ENCODE results near the gene HOXB3.

The HOXB3 gene

DNA sequence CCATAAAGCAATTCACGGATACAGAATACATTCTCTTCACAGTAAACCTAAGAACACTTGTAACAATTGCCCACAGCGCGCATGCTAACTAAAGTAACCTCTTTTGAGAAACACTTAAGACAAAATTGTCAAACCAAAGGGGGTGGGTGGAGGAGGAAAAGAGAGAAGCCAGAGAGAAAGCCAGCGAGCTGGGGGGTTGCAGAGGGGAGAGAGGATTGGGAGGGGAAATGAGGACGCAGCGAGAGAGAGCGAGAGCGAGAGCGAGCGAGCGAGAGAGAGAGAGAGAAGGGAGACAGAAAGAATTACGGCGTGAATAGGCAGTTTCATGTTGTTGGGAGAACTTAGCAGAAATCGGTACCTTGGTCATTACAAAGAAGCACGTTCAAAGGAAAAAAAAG lies 22.4 kb upstream of the HOXB3 start:
- Histone ChIP-seq H2AFZ (ENCODE audit: low read length) (no peak overlapping the region), H3K9ac (ENCODE audit: low read length) (no peak overlapping the region), H3F3A (ENCODE audit: insufficient read depth, low read length) (no peaks in the 10 kb centered on the region), H3K9me2 (ENCODE audit: low read depth, low read length) (no peaks in the 10 kb centered on the region), H3K27me3 (ENCODE audit: insufficient read depth, low read length) (no peaks in the 10 kb centered on the region), H3K36me3 (ENCODE audit: insufficient read depth, low read length) (no peaks in the 10 kb centered on the region), H3K4me3 (ENCODE audit: low read depth, low read length, poor library complexity, severe bottlenecking) (no peak overlapping the region), H4K20me1 (ENCODE audit: insufficient read depth, low read length) (no peaks in the 10 kb centered on the region), H3K79me2 (ENCODE audit: insufficient read depth, low read length) (no peaks in the 10 kb centered on the region), H3K9me3 (ENCODE audit: low read length) (no peaks in the 10 kb centered on the region), H3K4me1 (ENCODE audit: insufficient read depth, low read length, severe bottlenecking) (peaks cover 3% of the 10 kb centered on the region), H3K4me2 (ENCODE audit: low read length) (no peak overlapping the region), H3K27ac (ENCODE audit: low read depth, low read length, poor library complexity, severe bottlenecking) (no peak overlapping the region)
- TF ChIP-seq EZH2 (IDR thresholded peaks at IDR 0.05; ENCODE audit: borderline replicate concordance, low read length), result no peak
- TF ChIP-seq, protein P1, sequence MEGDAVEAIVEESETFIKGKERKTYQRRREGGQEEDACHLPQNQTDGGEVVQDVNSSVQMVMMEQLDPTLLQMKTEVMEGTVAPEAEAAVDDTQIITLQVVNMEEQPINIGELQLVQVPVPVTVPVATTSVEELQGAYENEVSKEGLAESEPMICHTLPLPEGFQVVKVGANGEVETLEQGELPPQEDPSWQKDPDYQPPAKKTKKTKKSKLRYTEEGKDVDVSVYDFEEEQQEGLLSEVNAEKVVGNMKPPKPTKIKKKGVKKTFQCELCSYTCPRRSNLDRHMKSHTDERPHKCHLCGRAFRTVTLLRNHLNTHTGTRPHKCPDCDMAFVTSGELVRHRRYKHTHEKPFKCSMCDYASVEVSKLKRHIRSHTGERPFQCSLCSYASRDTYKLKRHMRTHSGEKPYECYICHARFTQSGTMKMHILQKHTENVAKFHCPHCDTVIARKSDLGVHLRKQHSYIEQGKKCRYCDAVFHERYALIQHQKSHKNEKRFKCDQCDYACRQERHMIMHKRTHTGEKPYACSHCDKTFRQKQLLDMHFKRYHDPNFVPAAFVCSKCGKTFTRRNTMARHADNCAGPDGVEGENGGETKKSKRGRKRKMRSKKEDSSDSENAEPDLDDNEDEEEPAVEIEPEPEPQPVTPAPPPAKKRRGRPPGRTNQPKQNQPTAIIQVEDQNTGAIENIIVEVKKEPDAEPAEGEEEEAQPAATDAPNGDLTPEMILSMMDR (IDR thresholded peaks at IDR 0.05; ENCODE audit: low read length), result no peak

DNA sequence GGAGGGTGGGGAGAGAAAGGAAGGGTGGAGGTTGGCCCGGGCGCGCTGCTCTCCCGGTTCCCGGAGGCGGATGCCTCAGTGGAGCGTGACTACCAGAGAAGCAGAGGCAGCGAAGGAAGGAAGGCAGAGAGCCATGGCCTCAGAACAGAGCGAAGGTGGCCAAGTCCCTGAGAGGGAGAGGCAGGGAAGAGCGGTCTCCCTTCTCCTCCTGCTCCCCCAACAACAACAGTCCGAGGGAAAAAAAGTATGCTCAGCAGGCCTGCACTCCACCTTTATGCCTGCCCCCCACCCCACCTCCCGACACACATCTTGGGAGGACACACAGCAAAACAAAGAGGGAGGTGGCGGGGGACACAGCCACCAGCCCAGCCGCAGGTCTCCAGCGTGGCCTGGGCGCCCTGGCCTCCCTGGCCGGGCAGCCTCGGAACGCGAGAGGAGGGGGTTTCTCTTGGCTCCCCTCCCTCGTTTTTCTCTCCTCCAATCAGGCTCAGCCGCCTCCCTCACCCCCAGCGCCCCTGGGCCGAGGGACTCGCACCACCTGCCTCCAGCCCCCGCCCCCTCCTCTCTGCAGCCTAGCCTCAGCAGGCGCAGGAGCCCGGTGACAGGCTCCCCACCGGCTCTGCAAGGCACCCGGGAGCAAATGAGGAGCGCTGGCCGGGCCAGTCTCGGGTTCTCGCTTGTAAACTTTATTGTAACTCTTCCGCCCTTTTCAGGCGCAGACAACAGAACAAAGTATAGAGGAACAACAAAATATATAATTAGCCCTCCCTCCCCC lies 21.8 kb upstream of the HOXB3 start:
- Histone ChIP-seq H3K27me3 (ENCODE audit: insufficient read depth, low read length) (no peaks in the 10 kb centered on the region), H4K20me1 (ENCODE audit: insufficient read depth, low read length) (no peaks in the 10 kb centered on the region), H3F3A (ENCODE audit: insufficient read depth, low read length) (no peaks in the 10 kb centered on the region), H3K4me3 (ENCODE audit: low read depth, low read length, poor library complexity, severe bottlenecking) (no peak overlapping the region), H3K79me2 (ENCODE audit: insufficient read depth, low read length) (no peaks in the 10 kb centered on the region), H2AFZ (ENCODE audit: low read length) (no peak overlapping the region), H3K9me2 (ENCODE audit: low read depth, low read length) (no peaks in the 10 kb centered on the region), H3K9ac (ENCODE audit: low read length) (no peak overlapping the region), H3K4me1 (ENCODE audit: insufficient read depth, low read length, severe bottlenecking) (peaks cover 3% of the 10 kb centered on the region), H3K36me3 (ENCODE audit: insufficient read depth, low read length) (no peaks in the 10 kb centered on the region), H3K27ac (ENCODE audit: low read depth, low read length, poor library complexity, severe bottlenecking) (no peak overlapping the region), H3K9me3 (ENCODE audit: low read length) (no peaks in the 10 kb centered on the region), H3K4me2 (ENCODE audit: low read length) (peak overlapping the region; percentile 72; the same call in 1 of the 2 replicates)
- TF ChIP-seq EZH2 (IDR thresholded peaks at IDR 0.05; ENCODE audit: borderline replicate concordance, low read length), result no peak
- TF ChIP-seq, protein P1 (IDR thresholded peaks at IDR 0.05; ENCODE audit: low read length), result no peak

DNA sequence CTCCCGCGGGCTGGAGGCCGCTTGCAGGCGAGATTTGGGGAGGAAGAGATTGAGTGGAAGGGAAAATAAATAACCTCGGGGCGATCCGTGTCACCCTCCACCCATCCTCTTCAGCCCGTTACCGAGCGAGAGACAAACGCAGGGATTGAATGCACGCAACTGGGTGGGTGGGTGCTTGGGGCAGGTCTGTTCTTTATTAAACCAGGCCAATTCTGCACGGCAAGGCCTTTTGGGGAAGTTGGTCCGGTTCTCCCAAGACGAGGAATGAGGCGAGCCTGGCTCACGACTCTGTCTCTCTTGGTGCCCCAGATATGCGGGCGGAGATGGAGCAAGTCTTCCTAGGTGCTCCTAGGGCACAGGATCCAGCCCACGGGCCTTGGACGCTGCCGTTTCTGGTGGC lies 21.2 kb upstream of the HOXB3 start:
- Histone ChIP-seq H3K4me1 (ENCODE audit: insufficient read depth, low read length, severe bottlenecking) (peaks cover 3% of the 10 kb centered on the region), H3K27me3 (ENCODE audit: insufficient read depth, low read length) (no peaks in the 10 kb centered on the region), H2AFZ (ENCODE audit: low read length) (no peak overlapping the region), H3K36me3 (ENCODE audit: insufficient read depth, low read length) (no peaks in the 10 kb centered on the region), H3K9ac (ENCODE audit: low read length) (peak overlapping the region; percentile 68; the same call in 1 of the 2 replicates), H3K4me3 (ENCODE audit: low read depth, low read length, poor library complexity, severe bottlenecking) (peak overlapping the region; percentile 63), H3K9me3 (ENCODE audit: low read length) (no peaks in the 10 kb centered on the region), H3K9me2 (ENCODE audit: low read depth, low read length) (no peaks in the 10 kb centered on the region), H3K4me2 (ENCODE audit: low read length) (peak overlapping the region; percentile 72), H3K27ac (ENCODE audit: low read depth, low read length, poor library complexity, severe bottlenecking) (no peak overlapping the region), H4K20me1 (ENCODE audit: insufficient read depth, low read length) (no peaks in the 10 kb centered on the region), H3F3A (ENCODE audit: insufficient read depth, low read length) (no peaks in the 10 kb centered on the region), H3K79me2 (ENCODE audit: insufficient read depth, low read length) (no peaks in the 10 kb centered on the region)
- no peak for TF ChIP-seq EZH2 (IDR thresholded peaks at IDR 0.05; ENCODE audit: borderline replicate concordance, low read length)
- TF ChIP-seq, protein P1 (IDR thresholded peaks at IDR 0.05; ENCODE audit: low read length), result no peak
